SU-DHL-6 (cell line): ENCODE data around the gene ANKS1B.

Source experiments
- H2AFZ ChIP-seq: fragments of 200-600 bp; sonication (generic); 2 replicates; pipeline ENCODE4 v1.6.1; 2014; ENCODE audit warnings: low read depth, mild to moderate bottlenecking, moderate library complexity, mixed read lengths, antibody characterized with exemption, low read length; ENCODE audit not compliant: severe bottlenecking
- H3F3A ChIP-seq: fragments of 200-600 bp; shearing (Covaris generic); 2 replicates; pipeline ENCODE4 v1.6.0; 2016; ENCODE audit warnings: antibody characterized with exemption, mild to moderate bottlenecking; ENCODE audit not compliant: insufficient read depth
- H3K27ac ChIP-seq: fragments of 200-600 bp; sonication (generic); 2 replicates; pipeline ENCODE4 v1.5.1; 2016; ENCODE audit warnings: low read depth, mild to moderate bottlenecking, low read length, moderate library complexity, mixed read lengths
- H3K27me3 ChIP-seq: fragments of 200-600 bp; sonication (generic), shearing (Covaris generic); 2 replicates; pipeline ENCODE4 v1.6.0; 2014; ENCODE audit warnings: mild to moderate bottlenecking, low read length
- H3K36me3 ChIP-seq: fragments of 200-600 bp; sonication (generic); 2 replicates; pipeline ENCODE4 v1.6.1; 2014; ENCODE audit warnings: mild to moderate bottlenecking, low read length, mixed read lengths
- H3K4me2 ChIP-seq: fragments of 300-600, 200-600 bp; shearing (Covaris generic), sonication (generic); 2 replicates; pipeline ENCODE4 v1.6.0; 2014; ENCODE audit warnings: low read length, low read depth, mild to moderate bottlenecking; ENCODE audit not compliant: poor library complexity, severe bottlenecking
- H3K4me3 ChIP-seq: fragments of 200-600 bp; sonication (generic); 2 replicates; pipeline ENCODE4 v1.5.1; 2014; ENCODE audit warnings: antibody characterized with exemption, low read length, mild to moderate bottlenecking, mixed read lengths; ENCODE audit not compliant: insufficient read depth, poor library complexity, severe bottlenecking
- H3K79me2 ChIP-seq: fragments of 200-600 bp; sonication (generic); 2 replicates; pipeline ENCODE4 v1.6.1; 2014; ENCODE audit warnings: mild to moderate bottlenecking, low read length, moderate library complexity; ENCODE audit not compliant: insufficient read depth
- H3K9ac ChIP-seq: fragments of 200-600 bp; sonication (generic); 2 replicates; pipeline ENCODE4 v1.7.0; 2014; ENCODE audit warnings: mild to moderate bottlenecking, low read length
- H3K9me2 ChIP-seq: fragments of 200-600 bp; sonication (generic); replicated peaks from 2 replicates; pipeline ENCODE4 v1.6.1; 2014; ENCODE audit warnings: low read length; ENCODE audit not compliant: insufficient read depth
- H3K9me3 ChIP-seq: fragments of 200-600 bp; sonication (generic); 2 replicates; pipeline ENCODE4 v1.6.1; 2014; ENCODE audit warnings: low read length, mixed read lengths; ENCODE audit not compliant: insufficient read depth
- H4K20me1 ChIP-seq: fragments of 200-600 bp; sonication (generic); 2 replicates; pipeline ENCODE4 v1.6.1; 2014; ENCODE audit warnings: low read depth, mild to moderate bottlenecking, antibody characterized with exemption, low read length, moderate library complexity, mixed read lengths
- EZH2phosphoT487 ChIP-seq: fragments of 200-600 bp; sonication (generic), shearing (Covaris generic); conservative IDR thresholded peaks from 2 replicates; pipeline ENCODE4 v1.6.1; 2018; ENCODE audit warnings: mild to moderate bottlenecking, antibody characterized with exemption, low read length, moderate library complexity, mixed read lengths
- TF ChIP-seq, protein P1 (sequence below): fragments of 200-600 bp; sonication (generic); IDR thresholded peaks from one replicate; pipeline ENCODE4 v1.5.1; 2017; ENCODE audit warnings: antibody characterized with exemption, mild to moderate bottlenecking, low read length, moderate library complexity; ENCODE audit not compliant: insufficient read depth, poor library complexity, severe bottlenecking

The ANKS1B gene

DNA sequence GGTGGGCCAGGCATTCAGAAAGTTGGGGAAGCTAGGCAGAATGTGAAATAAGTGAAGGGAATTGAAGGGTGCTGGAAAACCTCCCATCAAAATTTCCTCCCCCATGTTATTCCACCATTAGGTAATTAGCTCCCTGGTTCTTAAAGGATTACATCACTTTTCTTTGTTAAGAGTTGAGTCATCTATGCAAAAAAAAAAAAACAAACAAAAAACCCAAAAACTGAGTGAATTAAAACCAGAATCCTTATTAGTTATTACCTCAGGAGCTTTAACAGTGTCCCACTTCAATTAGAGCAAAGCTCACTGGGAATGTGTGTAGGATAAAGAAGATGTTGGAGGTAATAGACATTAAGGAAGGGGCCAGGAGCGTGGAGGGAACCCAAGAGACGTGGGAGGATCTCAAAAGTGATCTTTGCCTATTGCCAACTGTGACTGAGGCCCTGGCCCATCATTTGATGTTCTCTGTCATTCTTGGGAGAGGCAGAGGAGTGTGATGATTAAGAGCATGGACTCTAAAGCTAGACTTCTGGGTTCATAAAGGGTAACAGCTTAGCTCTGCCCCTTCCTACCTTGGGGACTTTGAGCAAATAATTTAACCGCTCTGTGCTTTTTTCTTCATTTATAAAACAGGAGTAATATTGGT, 975.0 kb downstream of the ANKS1B start:
- Histone ChIP-seq H3K36me3 (no peaks in the 10 kb centered on the region), H3K27me3 (no peaks in the 10 kb centered on the region), H2AFZ (no peak overlapping the region), H3K9me2 (no peaks in the 10 kb centered on the region), H3K27ac (no peak overlapping the region), H3K4me2 (no peak overlapping the region), H3K4me3 (no peak overlapping the region), H3K79me2 (no peaks in the 10 kb centered on the region), H3K9ac (no peak overlapping the region), H4K20me1 (no peaks in the 10 kb centered on the region), H3F3A (no peaks in the 10 kb centered on the region), H3K9me3 (no peaks in the 10 kb centered on the region)
- no peak for TF ChIP-seq EZH2phosphoT487
- TF ChIP-seq, protein P1, sequence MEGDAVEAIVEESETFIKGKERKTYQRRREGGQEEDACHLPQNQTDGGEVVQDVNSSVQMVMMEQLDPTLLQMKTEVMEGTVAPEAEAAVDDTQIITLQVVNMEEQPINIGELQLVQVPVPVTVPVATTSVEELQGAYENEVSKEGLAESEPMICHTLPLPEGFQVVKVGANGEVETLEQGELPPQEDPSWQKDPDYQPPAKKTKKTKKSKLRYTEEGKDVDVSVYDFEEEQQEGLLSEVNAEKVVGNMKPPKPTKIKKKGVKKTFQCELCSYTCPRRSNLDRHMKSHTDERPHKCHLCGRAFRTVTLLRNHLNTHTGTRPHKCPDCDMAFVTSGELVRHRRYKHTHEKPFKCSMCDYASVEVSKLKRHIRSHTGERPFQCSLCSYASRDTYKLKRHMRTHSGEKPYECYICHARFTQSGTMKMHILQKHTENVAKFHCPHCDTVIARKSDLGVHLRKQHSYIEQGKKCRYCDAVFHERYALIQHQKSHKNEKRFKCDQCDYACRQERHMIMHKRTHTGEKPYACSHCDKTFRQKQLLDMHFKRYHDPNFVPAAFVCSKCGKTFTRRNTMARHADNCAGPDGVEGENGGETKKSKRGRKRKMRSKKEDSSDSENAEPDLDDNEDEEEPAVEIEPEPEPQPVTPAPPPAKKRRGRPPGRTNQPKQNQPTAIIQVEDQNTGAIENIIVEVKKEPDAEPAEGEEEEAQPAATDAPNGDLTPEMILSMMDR: no peak

DNA sequence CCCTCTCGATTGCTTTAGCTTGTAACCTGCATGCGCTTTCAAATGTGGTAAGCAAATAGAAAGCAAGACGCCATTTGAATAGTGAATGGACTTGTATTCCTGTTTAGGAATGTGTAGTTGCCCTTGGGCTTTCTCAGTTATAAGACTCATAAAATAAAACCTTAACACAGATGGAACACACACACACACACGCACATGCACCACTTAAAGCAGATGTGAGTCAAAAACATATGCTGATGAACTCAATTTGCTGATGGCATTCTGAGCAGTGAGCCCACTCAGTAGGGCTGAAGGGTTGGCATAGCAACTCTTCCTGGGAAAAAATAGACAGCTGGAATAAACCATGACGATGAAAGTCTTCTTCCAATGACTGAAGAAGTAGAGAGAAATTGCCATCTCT, 979.1 kb downstream of the ANKS1B start:
- Histone ChIP-seq H3K36me3 (no peaks in the 10 kb centered on the region), H3K27ac (no peak overlapping the region), H3K9me2 (no peaks in the 10 kb centered on the region), H4K20me1 (no peaks in the 10 kb centered on the region), H3K4me2 (no peak overlapping the region), H3K4me3 (no peak overlapping the region), H2AFZ (no peak overlapping the region), H3K79me2 (no peaks in the 10 kb centered on the region), H3K9ac (no peak overlapping the region), H3K9me3 (no peaks in the 10 kb centered on the region), H3K27me3 (no peaks in the 10 kb centered on the region), H3F3A (no peaks in the 10 kb centered on the region)
- no peak for TF ChIP-seq EZH2phosphoT487
- TF ChIP-seq, protein P1: no peak

DNA sequence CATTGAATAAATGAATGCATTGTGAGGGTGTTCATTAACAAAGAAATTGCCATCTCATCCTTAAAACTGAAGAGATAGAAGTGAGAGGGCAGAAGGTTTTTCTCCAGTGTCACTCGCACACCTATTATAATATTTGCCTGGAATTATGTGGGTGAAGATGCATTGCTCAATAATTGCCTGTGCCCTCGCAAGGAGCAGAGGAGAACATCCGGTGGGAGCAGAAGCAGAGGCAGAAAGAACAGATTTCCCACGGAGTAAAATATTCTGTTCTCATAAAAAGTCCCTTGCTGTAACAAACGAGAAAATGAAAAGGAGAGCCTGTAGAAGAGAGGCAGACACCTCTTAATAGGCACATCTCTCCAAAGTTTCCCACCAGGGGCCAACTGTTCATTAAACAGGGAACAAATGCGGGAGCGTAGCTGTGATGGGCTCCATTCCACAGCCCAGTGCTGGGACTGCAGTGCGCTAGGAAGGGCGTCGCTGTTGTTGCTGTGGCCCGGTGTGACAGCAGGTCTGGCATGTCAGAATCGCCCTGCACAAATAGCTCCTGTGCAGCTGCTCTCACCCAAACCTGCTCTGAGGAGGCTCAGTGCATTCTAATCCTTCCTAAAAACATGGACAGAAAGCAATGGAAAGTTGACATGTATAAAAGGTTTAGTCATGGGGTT, 979.8 kb downstream of the ANKS1B start:
- Histone ChIP-seq H3K27ac (no peak overlapping the region), H3K4me3 (no peak overlapping the region), H4K20me1 (no peaks in the 10 kb centered on the region), H3K9ac (no peak overlapping the region), H3K4me2 (no peak overlapping the region), H3F3A (no peaks in the 10 kb centered on the region), H3K9me2 (no peaks in the 10 kb centered on the region), H3K36me3 (no peaks in the 10 kb centered on the region), H3K27me3 (no peaks in the 10 kb centered on the region), H3K9me3 (no peaks in the 10 kb centered on the region), H3K79me2 (no peaks in the 10 kb centered on the region), H2AFZ (no peak overlapping the region)
- TF ChIP-seq, protein P1: no peak
- no peak for TF ChIP-seq EZH2phosphoT487
